HCT116 (cell line): ENCODE data around the gene PPARGC1A. TPM values are rescaled to one million over a fixed set of nuclear protein-coding genes. Genes with fewer than 3 reads are reported as not detected.

Experiments
- ATAC-seq: fragments of 200-7000 bp; cut with Tn5 transposase; 2 replicates; pipeline ENCODE4 v1.9.1; 2020; ENCODE audit warnings: mild to moderate bottlenecking, moderate library complexity
- BruUV-seq: library from RNA; stranded (reverse); fragments of 400-500 nt; replicated peaks from 2 replicates; lab custom pipeline; 2021; lab: Mats Ljungman, UMichigan
- CTCF ChIA-PET: fragments of 300-600 bp; sonication (Branson Sonifier 250); formaldehyde crosslinking; loops from one replicate; lab custom pipeline; 2021; ENCODE audit warnings: antibody characterized with exemption; lab: Charles Lee
- POLR2A ChIA-PET: fragments of 300-600, 350-600 bp; sonication (Branson Sonifier 250); formaldehyde crosslinking; loops from one replicate; lab custom pipeline; 2021; ENCODE audit warnings: antibody characterized with exemption; lab: Charles Lee
- RAD21 ChIA-PET, 2 experiments: fragments of 300-600 bp; sonication (Branson Sonifier 250); formaldehyde crosslinking; loops; one replicate each; lab custom pipeline; 2023; ENCODE audit warnings: low total read pairs in 2 of 2; ENCODE audit not compliant: uncharacterized antibody in 2 of 2, unreplicated experiment in 2 of 2, low non-redundant PET in 1 of 2; lab: Charles Lee
- DNase-seq: peaks from one replicate; pipeline ENCODE4 v3.0.0-alpha.2; 2010; ENCODE audit warnings: low read depth, low spot score
- H2AFZ ChIP-seq: fragments of 200-600 bp; shearing (Covaris generic), sonication (generic); 2 replicates; pipeline ENCODE4 v1.6.1; 2017; ENCODE audit warnings: low read depth, mixed run types, mixed read lengths, antibody characterized with exemption, low read length; ENCODE audit not compliant: poor library complexity, severe bottlenecking
- H3K27ac ChIP-seq: 2 replicates; pipeline ENCODE4 v1.5.1; 2012; ENCODE audit warnings: low read depth, low read length
- H3K27me3 ChIP-seq: fragments of 200-600 bp; sonication (generic); 2 replicates; pipeline ENCODE4 v1.6.1; 2016; ENCODE audit warnings: mixed run types, low read length, mixed read lengths; ENCODE audit not compliant: insufficient read depth
- H3K36me3 ChIP-seq, 2 experiments: fragments of 200-500 bp in 1 of 2; fragments of 200-600 bp in 1 of 2; sonication (Bioruptor generic) in 1 of 2; sonication (generic) in 1 of 2; 2 replicates each; pipeline versions ENCODE4 v1.5.1 to v1.6.1; 2014 to 2016; ENCODE audit warnings: low read length in 2 of 2, inconsistent platforms in 1 of 2, mixed read lengths in 1 of 2, mixed run types in 1 of 2; ENCODE audit not compliant: insufficient read depth in 2 of 2, control insufficient read depth in 1 of 2
- H3K4me1 ChIP-seq, 2 experiments: fragments of 200-600 bp in 1 of 2; sonication (generic) in 1 of 2; 2 replicates each; pipeline versions ENCODE4 v1.5.1 to v1.6.1; 2012 to 2017; ENCODE audit warnings: low read length in 2 of 2, inconsistent platforms in 1 of 2, mild to moderate bottlenecking in 1 of 2, mixed read lengths in 1 of 2, mixed run types in 1 of 2, moderate library complexity in 1 of 2; ENCODE audit not compliant: insufficient read depth in 2 of 2, control insufficient read depth in 1 of 2
- H3K4me2 ChIP-seq: fragments of 200-600 bp; sonication (generic); 2 replicates; pipeline ENCODE4 v1.6.1; 2017; ENCODE audit warnings: mixed run types, low read length, mixed read lengths
- H3K4me3 ChIP-seq, 2 experiments: fragments of 200-600 bp in 1 of 2; sonication (generic) in 1 of 2; replicated peaks in 1 of 2; 2 replicates each; pipeline ENCODE4 v1.5.1; 2011 to 2016; ENCODE audit warnings: low read length in 2 of 2, control low read depth in 1 of 2, low read depth in 1 of 2, mild to moderate bottlenecking in 1 of 2, mixed read lengths in 1 of 2, mixed run types in 1 of 2
- H3K79me2 ChIP-seq: fragments of 200-600 bp; sonication (generic); 2 replicates; pipeline ENCODE4 v1.6.1; 2017; ENCODE audit warnings: mild to moderate bottlenecking, mixed run types, low read length, moderate library complexity, mixed read lengths; ENCODE audit not compliant: insufficient read depth
- H3K9ac ChIP-seq: fragments of 200-600 bp; sonication (generic); 2 replicates; pipeline ENCODE4 v1.6.1; 2016; ENCODE audit warnings: low read length, mixed read lengths
- H3K9me2 ChIP-seq: fragments of 200-600 bp; sonication (generic), shearing (Covaris generic); 2 replicates; pipeline ENCODE4 v1.6.1; 2017; ENCODE audit warnings: mixed run types, mild to moderate bottlenecking, moderate library complexity; ENCODE audit not compliant: insufficient read depth
- H3K9me3 ChIP-seq, 2 experiments: fragments of 200-500 bp in 1 of 2; fragments of 200-600 bp in 1 of 2; sonication (Bioruptor generic) in 1 of 2; sonication (generic) in 1 of 2; 2 replicates each; pipeline ENCODE4 v1.6.1; 2014 to 2017; ENCODE audit warnings: low read length in 2 of 2, mixed read lengths in 2 of 2, inconsistent platforms in 1 of 2, low read depth in 1 of 2, mild to moderate bottlenecking in 1 of 2, mixed run types in 1 of 2, moderate library complexity in 1 of 2; ENCODE audit not compliant: control insufficient read depth in 1 of 2, insufficient read depth in 1 of 2
- H4K20me1 ChIP-seq: fragments of 200-600 bp; sonication (generic), shearing (Covaris generic); 2 replicates; pipeline ENCODE4 v1.6.1; 2017; ENCODE audit warnings: mixed run types, mild to moderate bottlenecking, moderate library complexity; ENCODE audit not compliant: insufficient read depth
- CBX3 ChIP-seq: IDR thresholded peaks from 2 replicates; pipeline ENCODE4 v1.6.1; 2012; ENCODE audit warnings: low read depth
- CTCF ChIP-seq, 3 experiments: fragments of 200-600 bp in 1 of 3; sonication (generic) in 1 of 3; IDR thresholded peaks in 2 of 3; conservative IDR thresholded peaks in 1 of 3; 2 replicates each; pipeline ENCODE4 v1.5.1; 2012 to 2017; ENCODE audit warnings: low read depth in 2 of 3, low read length in 2 of 3, antibody characterized with exemption in 1 of 3, borderline replicate concordance in 1 of 3, control low read depth in 1 of 3, mild to moderate bottlenecking in 1 of 3, mixed read lengths in 1 of 3, mixed run types in 1 of 3, moderate library complexity in 1 of 3; ENCODE audit not compliant: insufficient read depth in 1 of 3
- ELF1 ChIP-seq: IDR thresholded peaks from 2 replicates; pipeline ENCODE4 v1.6.1; 2012; ENCODE audit warnings: low read depth, borderline replicate concordance
- EZH2 ChIP-seq: fragments of 200-600 bp; sonication (generic); IDR thresholded peaks from 2 replicates; pipeline ENCODE4 v1.6.1; 2017; ENCODE audit warnings: antibody characterized with exemption, mixed run types
- EZH2phosphoT487 ChIP-seq: fragments of 200-600 bp; IDR thresholded peaks from 2 replicates; pipeline ENCODE4 v1.6.1; 2018; ENCODE audit warnings: antibody characterized with exemption, borderline replicate concordance
- FOSL1 ChIP-seq: IDR thresholded peaks from 2 replicates; pipeline ENCODE4 v1.6.1; 2012; ENCODE audit warnings: low read depth
- POLR2A ChIP-seq: IDR thresholded peaks from 2 replicates; pipeline ENCODE4 v1.7.0; 2011; ENCODE audit warnings: borderline replicate concordance; ENCODE audit not compliant: insufficient read depth, insufficient read length; ENCODE audit errors: extremely low read depth
- POLR2AphosphoS5 ChIP-seq: IDR thresholded peaks from 2 replicates; pipeline ENCODE4 v1.6.1; 2011; ENCODE audit warnings: mild to moderate bottlenecking, low read depth, low read length, moderate library complexity
- RAD21 ChIP-seq: IDR thresholded peaks from 2 replicates; pipeline ENCODE4 v1.6.1; 2012; ENCODE audit warnings: low read depth, mild to moderate bottlenecking
- REST ChIP-seq: IDR thresholded peaks from 2 replicates; pipeline ENCODE4 v1.6.1; 2012; ENCODE audit warnings: low read depth
- SRF ChIP-seq: IDR thresholded peaks from 2 replicates; pipeline ENCODE4 v1.6.1; 2012; ENCODE audit warnings: low read depth
- TCF7L2 ChIP-seq: IDR thresholded peaks from 2 replicates; pipeline ENCODE4 v1.7.0; 2011; ENCODE audit warnings: borderline replicate concordance, inconsistent platforms; ENCODE audit not compliant: insufficient read depth, insufficient read length; ENCODE audit errors: extremely low read depth
- ZFX ChIP-seq: fragments of 450-650 bp; IDR thresholded peaks from 2 replicates; pipeline ENCODE4 v1.6.1; 2017
- ZNF274 ChIP-seq: fragments of 200-500 bp; sonication (Bioruptor generic); IDR thresholded peaks from 2 replicates; pipeline ENCODE4 v1.6.1; 2014; ENCODE audit warnings: mild to moderate bottlenecking, low read depth, low read length, inconsistent platforms
- intact Hi-C: fragments of 100-400 bp; cut with micrococcal nuclease; formaldehyde crosslinking; loops from 2 replicates; pipeline ENCODE4 v1.10.0; 2022
- total RNA-seq: library from RNA; stranded (reverse); gene quantifications from one replicate; pipeline ENCODE4 v1.2.1, GENCODE V29; 2021; ENCODE audit not compliant: unreplicated experiment

The PPARGC1A gene
- total RNA-seq, 1 experiment from 2014 or later: not detected

- TF ChIP-seq FOSL1 (no peak), RAD21 (no peak), ZFX (no peak)
Observed at GRCh38 chr4:23911675-23912455, 22.0 kb upstream of the PPARGC1A start (continued).

DNA sequence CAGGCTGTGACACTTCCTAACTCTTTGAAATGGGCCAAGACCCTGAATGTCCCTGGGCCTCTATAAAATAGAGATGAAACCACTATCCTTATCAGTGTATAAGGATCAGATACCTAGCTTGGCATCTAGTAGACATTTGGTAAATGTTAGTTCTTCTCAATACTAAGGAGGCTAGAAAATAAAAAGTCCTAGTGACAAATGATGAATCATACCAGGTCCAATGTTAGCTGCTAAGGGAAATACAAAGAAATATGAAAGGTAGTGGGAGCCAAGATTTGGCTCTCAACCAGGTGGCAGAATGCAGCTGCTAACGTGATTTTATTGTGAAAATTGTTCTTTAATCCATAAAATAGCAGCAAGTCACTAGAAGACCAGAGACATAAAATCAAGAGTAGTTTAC lies 19.8 kb upstream of the PPARGC1A start:
- ATAC-seq (no peak), DNase-seq (no peak)
- TF ChIP-seq TCF7L2 (no peak), REST (no peak), POLR2A (no peak), ZFX (no peak), CTCF (IDR thresholded peaks at IDR 0.05 in 2 of 3, conservative IDR thresholded peaks at IDR 0.05 in 1 of 3; ENCODE audit: borderline replicate concordance in 1 of 3, insufficient read depth in 1 of 3, low read depth in 2 of 3, low read length in 2 of 3) (no peak), POLR2AphosphoS5 (no peak), CBX3 (no peak), EZH2phosphoT487 (no peak), SRF (no peak), ELF1 (no peak), EZH2 (no peak), FOSL1 (no peak), ZNF274 (no peak)
- ChIA-PET CTCF (no interaction called here), POLR2A (no interaction called here), RAD21 (no interaction called here)
- no peaks in the 10 kb centered on the region for H3K27me3 ChIP-seq
- intact Hi-C loops: no loop called here
- H3K9me3 ChIP-seq: peaks cover 0 to 14% of the 10 kb centered on the region in 2 experiments; a peak in 1 of 4 replicates
- BruUV-seq: no TSS peak
- no peak overlapping the region for H3K4me2 ChIP-seq
- H3K27ac ChIP-seq: no peak overlapping the region
- no peak overlapping the region for H3K9ac ChIP-seq
- no peaks in the 10 kb centered on the region for H3K36me3 ChIP-seq
- no peaks in the 10 kb centered on the region for H3K9me2 ChIP-seq
- H2AFZ ChIP-seq: no peak overlapping the region
- H3K4me1 ChIP-seq: no peaks in the 10 kb centered on the region
- H3K4me3 ChIP-seq: no peak overlapping the region
- H3K79me2 ChIP-seq: no peaks in the 10 kb centered on the region
- H4K20me1 ChIP-seq: no peaks in the 10 kb centered on the region
